ENCODE results near the gene CCR9. TPM values are rescaled to one million over a fixed set of nuclear protein-coding genes. Genes with fewer than 3 reads are reported as not detected.

CCR9 gene
- total RNA-seq, 2 experiments from 2014 or later = 0.32 TPM; not detected in 1

GRCh38 chr3:45892161-45892560, 5.8 kb downstream of the CCR9 start:
- no peak for TF ChIP-seq EZH2phosphoT487 (IDR thresholded peaks at IDR 0.05; ENCODE audit: borderline replicate concordance, low read depth, low read length)
- H4K20me1 ChIP-seq (ENCODE audit: insufficient read depth, low read length) = no peaks in the 10 kb centered on the region
- BruUV-seq (replicated peaks) = no TSS peak
- no peak overlapping the region for H2AFZ ChIP-seq (ENCODE audit: low read length)
- DNase-seq (ENCODE audit: low spot score) = no peak
- intact Hi-C loops (cut with micrococcal nuclease; ENCODE audit: unreplicated experiment) = no loop called here
- peaks cover 15% of the 10 kb centered on the region for H3K4me1 ChIP-seq (ENCODE audit: insufficient read depth, low read length, poor library complexity, severe bottlenecking)
- no peaks in the 10 kb centered on the region for H3K36me3 ChIP-seq (ENCODE audit: insufficient read depth, low read length)
- POLR2A ChIA-PET = interaction anchor here (1.1 kb wide), 1 partner anchor 491 kb away, joined by 5 read pairs; no protein-coding TSS in a partner anchor
- H3K9me3 ChIP-seq (ENCODE audit: low read length) = 0 out of 2 replicates have a peak, but pooled peaks cover 5% of the 10 kb centered on the region
- CTCF ChIA-PET (ENCODE audit: unreplicated experiment) = no interaction called here
- no peak overlapping the region for H3K4me2 ChIP-seq (ENCODE audit: low read length)
- no peaks in the 10 kb centered on the region for H3K9me2 ChIP-seq (ENCODE audit: insufficient read depth, low read length)
- no peak overlapping the region for H3K27ac ChIP-seq (ENCODE audit: low read depth, low read length, poor library complexity, severe bottlenecking)
- H3K79me2 ChIP-seq (ENCODE audit: insufficient read depth, low read depth, low read length) = no peaks in the 10 kb centered on the region
- no peak overlapping the region for H3K4me3 ChIP-seq (ENCODE audit: low read depth, low read length, poor library complexity, severe bottlenecking)

- Histone ChIP-seq H3K4me1 (ENCODE audit: insufficient read depth, low read length, poor library complexity, severe bottlenecking) (peaks cover 15% of the 10 kb centered on the region), H3K4me2 (ENCODE audit: low read length) (no peak overlapping the region), H4K20me1 (ENCODE audit: insufficient read depth, low read length) (no peaks in the 10 kb centered on the region), H2AFZ (ENCODE audit: low read length) (no peak overlapping the region), H3K9me2 (ENCODE audit: insufficient read depth, low read length) (no peaks in the 10 kb centered on the region), H3K9me3 (ENCODE audit: low read length) (0 out of 2 replicates have a peak, but pooled peaks cover 5% of the 10 kb centered on the region), H3K79me2 (ENCODE audit: insufficient read depth, low read depth, low read length) (no peaks in the 10 kb centered on the region), H3K4me3 (ENCODE audit: low read depth, low read length, poor library complexity, severe bottlenecking) (no peak overlapping the region), H3K36me3 (ENCODE audit: insufficient read depth, low read length) (no peaks in the 10 kb centered on the region), H3K27ac (ENCODE audit: low read depth, low read length, poor library complexity, severe bottlenecking) (no peak overlapping the region)
- no peak for DNase-seq (ENCODE audit: low spot score)
- BruUV-seq (replicated peaks) = no TSS peak
- intact Hi-C loops (cut with micrococcal nuclease; ENCODE audit: unreplicated experiment) = no loop called here
- TF ChIP-seq CTCF (conservative IDR thresholded peaks at IDR 0.05; ENCODE audit: low read length) (no peak), EZH2phosphoT487 (IDR thresholded peaks at IDR 0.05; ENCODE audit: borderline replicate concordance, low read depth, low read length) (no peak)
- CTCF ChIA-PET (ENCODE audit: unreplicated experiment) = no interaction called here
- POLR2A ChIA-PET = no interaction called here
Observed at GRCh38 chr3:45894015-45894414, 7.7 kb downstream of the CCR9 start.

GRCh38 chr3:45895686-45896468, 9.5 kb downstream of the CCR9 start:
- Histone ChIP-seq H3K79me2 (ENCODE audit: insufficient read depth, low read depth, low read length) (no peaks in the 10 kb centered on the region), H3K36me3 (ENCODE audit: insufficient read depth, low read length) (no peaks in the 10 kb centered on the region), H4K20me1 (ENCODE audit: insufficient read depth, low read length) (no peaks in the 10 kb centered on the region), H3K4me1 (ENCODE audit: insufficient read depth, low read length, poor library complexity, severe bottlenecking) (peaks cover 8% of the 10 kb centered on the region), H2AFZ (ENCODE audit: low read length) (no peak overlapping the region), H3K27ac (ENCODE audit: low read depth, low read length, poor library complexity, severe bottlenecking) (no peak overlapping the region), H3K4me3 (ENCODE audit: low read depth, low read length, poor library complexity, severe bottlenecking) (no peak overlapping the region), H3K4me2 (ENCODE audit: low read length) (no peak overlapping the region), H3K9me2 (ENCODE audit: insufficient read depth, low read length) (no peaks in the 10 kb centered on the region), H3K9me3 (ENCODE audit: low read length) (0 out of 2 replicates have a peak, but pooled peaks cover 5% of the 10 kb centered on the region)
- TF ChIP-seq CTCF (conservative IDR thresholded peaks at IDR 0.05; ENCODE audit: low read length) = no peak
- no peak for TF ChIP-seq EZH2phosphoT487 (IDR thresholded peaks at IDR 0.05; ENCODE audit: borderline replicate concordance, low read depth, low read length)
- no TSS peak for BruUV-seq (replicated peaks)
- DNase-seq (ENCODE audit: low spot score) = no peak
- intact Hi-C loops (cut with micrococcal nuclease; ENCODE audit: unreplicated experiment) = no loop called here
- ChIA-PET CTCF (ENCODE audit: unreplicated experiment) (no interaction called here), POLR2A (interaction anchor here (0.7 kb wide), 1 partner anchor 300 kb away, joined by 3 read pairs; no protein-coding TSS in a partner anchor)

All from OCI-LY7 (cell line).